Endothelial cell of umbilical vein (primary cell): Measurements from ENCODE around the gene IL18. TPM values are rescaled to one million over a fixed set of nuclear protein-coding genes. Genes with fewer than 3 reads are reported as not detected.

Experiments used
- BruUV-seq: library from RNA; stranded (reverse); fragments of 400-500 nt; replicated peaks from 2 replicates; lab custom pipeline; 2021; lab: Mats Ljungman, UMichigan
- CTCF ChIA-PET: fragments of 300-600, 350-600 bp; sonication (Branson Sonifier 250); formaldehyde crosslinking; loops from one replicate; lab custom pipeline; 2021; ENCODE audit warnings: antibody characterized with exemption, inconsistent platforms; lab: Charles Lee
- POLR2A ChIA-PET: fragments of 300-600, 350-600 bp; sonication (Branson Sonifier 250); formaldehyde crosslinking; loops from one replicate; lab custom pipeline; 2021; ENCODE audit warnings: antibody characterized with exemption, inconsistent platforms; lab: Charles Lee
- DNase-seq: peaks from one replicate; pipeline ENCODE4 v3.0.0-alpha.2; 2011; ENCODE audit warnings: low read depth, low spot score
- FAIRE-seq: peaks from 2 replicates; lab custom pipeline; 2011; peaks lifted over from hg19 to GRCh38; lab: Jason Lieb, UNC
- H2AFZ ChIP-seq: 2 replicates; pipeline ENCODE4 v1.6.0; 2012; ENCODE audit warnings: low read depth, low read length, control low read depth, inconsistent platforms
- H3K27ac ChIP-seq: 2 replicates; pipeline ENCODE4 v1.5.1; 2011; ENCODE audit warnings: low read depth, mild to moderate bottlenecking, control low read depth, low read length, moderate library complexity; ENCODE audit not compliant: insufficient read depth
- H3K27me3 ChIP-seq, 2 experiments: 2 replicates each; pipeline versions ENCODE4 v1.6.0 to v1.6.1; 2011; ENCODE audit warnings: low read length in 2 of 2, mixed read lengths in 1 of 2; ENCODE audit not compliant: control insufficient read depth in 2 of 2, insufficient read depth in 2 of 2
- H3K36me3 ChIP-seq, 2 experiments: 2 replicates in 1 of 2; 3 replicates in 1 of 2; pipeline ENCODE4 v1.5.1; 2011; ENCODE audit warnings: low read length in 2 of 2, mild to moderate bottlenecking in 1 of 2, moderate library complexity in 1 of 2; ENCODE audit not compliant: control insufficient read depth in 2 of 2, insufficient read depth in 2 of 2; ENCODE audit errors: extremely low read depth in 1 of 2
- H3K4me1 ChIP-seq: 3 replicates; pipeline ENCODE4 v1.5.1; 2011; ENCODE audit warnings: mild to moderate bottlenecking, low read length; ENCODE audit not compliant: control insufficient read depth, insufficient read depth; ENCODE audit errors: extremely low read depth
- H3K4me2 ChIP-seq: 2 replicates; pipeline ENCODE4 v1.6.1; 2011; ENCODE audit warnings: low read length, control low read depth, mixed read lengths; ENCODE audit not compliant: insufficient read depth
- H3K4me3 ChIP-seq, 3 experiments: fragments of 200-600 bp in 1 of 3; sonication (generic), shearing (Covaris generic) in 1 of 3; replicated peaks in 1 of 3; 2 replicates each; pipeline ENCODE4 v1.5.1; 2011 to 2016; ENCODE audit warnings: control low read depth in 3 of 3, low read length in 3 of 3, mild to moderate bottlenecking in 2 of 3, inconsistent platforms in 1 of 3, low read depth in 1 of 3, moderate library complexity in 1 of 3; ENCODE audit not compliant: insufficient read depth in 1 of 3
- H3K79me2 ChIP-seq: 2 replicates; pipeline ENCODE4 v1.6.0; 2012; ENCODE audit warnings: low read length, inconsistent platforms; ENCODE audit not compliant: control insufficient read depth, insufficient read depth
- H3K9ac ChIP-seq: replicated peaks from 2 replicates; pipeline ENCODE3; 2011; ENCODE audit warnings: low read length, control low read depth; ENCODE audit not compliant: insufficient read depth; ENCODE audit errors: extremely low read depth
- H3K9me1 ChIP-seq: replicated peaks from 3 replicates; pipeline ENCODE4 v1.6.0; 2011; ENCODE audit warnings: mild to moderate bottlenecking, low read length; ENCODE audit not compliant: control insufficient read depth, insufficient read depth; ENCODE audit errors: extremely low read depth
- H3K9me3 ChIP-seq: replicated peaks from 2 replicates; pipeline ENCODE4 v1.5.1; 2012; ENCODE audit warnings: low read length, inconsistent platforms; ENCODE audit not compliant: control insufficient read depth, insufficient read depth
- H4K20me1 ChIP-seq: replicated peaks from 2 replicates; pipeline ENCODE3; 2011; ENCODE audit warnings: mild to moderate bottlenecking, low read length; ENCODE audit not compliant: control insufficient read depth, insufficient read depth; ENCODE audit errors: extremely low read depth
- CTCF ChIP-seq, 2 donors: IDR thresholded peaks; 1 replicate in 1 of 2; 2 replicates in 1 of 2; pipeline ENCODE4 v1.5.1; 2011; ENCODE audit warnings: low read length in 2 of 2, mild to moderate bottlenecking in 2 of 2, moderate library complexity in 2 of 2, control low read depth in 1 of 2, inconsistent platforms in 1 of 2, low read depth in 1 of 2; ENCODE audit not compliant: insufficient read depth in 1 of 2; ENCODE audit errors: extremely low read depth in 1 of 2
- EZH2 ChIP-seq: IDR thresholded peaks from 2 replicates; pipeline ENCODE4 v1.6.1; 2012; ENCODE audit warnings: borderline replicate concordance, low read depth, mild to moderate bottlenecking, moderate library complexity, low read length, inconsistent platforms; ENCODE audit not compliant: severe bottlenecking
- FOS ChIP-seq: IDR thresholded peaks from 2 replicates; pipeline ENCODE4 v1.6.1; 2011; ENCODE audit warnings: mild to moderate bottlenecking, low read length, moderate library complexity, borderline replicate concordance; ENCODE audit not compliant: insufficient read depth
- GATA2 ChIP-seq: IDR thresholded peaks from 2 replicates; pipeline ENCODE4 v1.7.0; 2011; ENCODE audit warnings: low read depth, mild to moderate bottlenecking, moderate library complexity, mixed read lengths, low read length; ENCODE audit not compliant: insufficient read length, insufficient read depth
- JUN ChIP-seq: IDR thresholded peaks from 2 replicates; pipeline ENCODE4 v1.6.1; 2011; ENCODE audit warnings: borderline replicate concordance, low read depth; ENCODE audit not compliant: insufficient read length, insufficient read depth
- MAX ChIP-seq: IDR thresholded peaks from 2 replicates; pipeline ENCODE4 v1.6.1; 2011; ENCODE audit not compliant: insufficient read depth, insufficient read length
- MYC ChIP-seq: IDR thresholded peaks from one replicate; pipeline ENCODE4 v1.6.1; 2011; ENCODE audit warnings: mild to moderate bottlenecking, low read depth, low read length
- POLR2A ChIP-seq: IDR thresholded peaks from 2 replicates; pipeline ENCODE4 v1.6.1; 2012; ENCODE audit warnings: low read depth, mild to moderate bottlenecking, control low read depth, low read length
- POLR2AphosphoS5 ChIP-seq: IDR thresholded peaks from 2 replicates; pipeline ENCODE4 v1.6.1; 2012; ENCODE audit warnings: low read depth, mild to moderate bottlenecking, control low read depth, low read length, moderate library complexity; ENCODE audit not compliant: insufficient read depth
- dilution Hi-C: fragments of 300-500 bp; cut with MboI; formaldehyde crosslinking; loops from one replicate; pipeline ENCODE4 v1.15.0; 2019; ENCODE audit warnings: low sequenced_read_pairs; ENCODE audit not compliant: extremely low pct_ligation_motif_present
- intact Hi-C: fragments of 100-400 bp; cut with micrococcal nuclease; formaldehyde crosslinking; loops from one replicate; pipeline ENCODE4 v1.10.0; 2022
- polyA plus RNA-seq, 4 experiments: library from polyadenylated mRNA; depleted of rRNA in 3 of 4; stranded (reverse) in 3 of 4; unstranded in 1 of 4; fragments of >200 nt; gene quantifications; 2 replicates each; pipeline versions ENCODE4 v1.2.1 to v1.2.3, GENCODE V29; 2011 to 2012; ENCODE audit warnings: missing spikeins in 1 of 4
- total RNA-seq: library from RNA; stranded (reverse); gene quantifications from 2 replicates; pipeline ENCODE4 v1.2.3, GENCODE V29; 2021

IL18 gene
- total and polyA plus RNA-seq, 2 donors (not counting 3 experiments of a cell fraction or from before 2014, with no cell fraction given), result 0.73 to 1.5 TPM

GRCh38 chr11:112186304-112186703 lies 22.4 kb upstream of the IL18 start:
- Histone ChIP-seq H3K79me2 (no peaks in the 10 kb centered on the region), H3K4me2 (no peak overlapping the region), H3K4me3 (no peak overlapping the region), H3K4me1 (no peaks in the 10 kb centered on the region), H2AFZ (no peak overlapping the region), H3K9me3 (no peaks in the 10 kb centered on the region), H4K20me1 (no peaks in the 10 kb centered on the region), H3K36me3 (no peaks in the 10 kb centered on the region), H3K27me3 (no peaks in the 10 kb centered on the region), H3K27ac (no peak overlapping the region), H3K9me1 (no peaks in the 10 kb centered on the region), H3K9ac (no peak overlapping the region)
- intact Hi-C loops, result no loop called here
- no peak for TF ChIP-seq EZH2
- no peak for TF ChIP-seq MAX
- TF ChIP-seq POLR2A, result no peak
- TF ChIP-seq CTCF (IDR thresholded peaks at IDR 0.05; ENCODE audit: extremely low read depth in 1 of 2, insufficient read depth in 1 of 2, low read depth in 1 of 2, low read length in 2 of 2), result no peak
- TF ChIP-seq MYC, result no peak
- TF ChIP-seq POLR2AphosphoS5, result no peak
- no peak for TF ChIP-seq FOS
- no peak for TF ChIP-seq GATA2
- TF ChIP-seq JUN, result no peak
- no peak for DNase-seq
- no TSS peak for BruUV-seq
- dilution Hi-C loops, result no loop called here
- FAIRE-seq, result no peak
- ChIA-PET CTCF (interaction anchor here (1.1 kb wide), 1 partner anchor 73 kb away, joined by 3 read pairs; no protein-coding TSS in a partner anchor), POLR2A (no interaction called here)
